H1 (cell line): Measurements from ENCODE around the gene FNDC10.

Source experiments
- CEBPB ChIP-seq: IDR thresholded peaks from 2 replicates; pipeline ENCODE4 v1.6.1; 2012; ENCODE audit warnings: low read depth, low read length
- HDAC6 ChIP-seq: IDR thresholded peaks from one replicate; pipeline ENCODE4 v1.7.1; 2012; ENCODE audit warnings: low read depth, mild to moderate bottlenecking, inconsistent platforms, low read length, moderate library complexity
- JUN ChIP-seq: IDR thresholded peaks from 2 replicates; pipeline ENCODE4 v1.6.1; 2011; ENCODE audit warnings: low read depth, mild to moderate bottlenecking, improper control_type of control experiment, low read length
- JUND ChIP-seq: IDR thresholded peaks from 2 replicates; pipeline ENCODE4 v1.6.1; 2011; ENCODE audit warnings: mild to moderate bottlenecking, improper control_type of control experiment, low read length
- RAD21 ChIP-seq, 2 experiments: IDR thresholded peaks in 1 of 2; conservative IDR thresholded peaks in 1 of 2; 2 replicates each; pipeline ENCODE4 v1.6.1; 2011; ENCODE audit warnings: low read depth in 2 of 2, low read length in 2 of 2, improper control_type of control experiment in 1 of 2, inconsistent platforms in 1 of 2, mild to moderate bottlenecking in 1 of 2, moderate library complexity in 1 of 2
- YY1 ChIP-seq: IDR thresholded peaks from 2 replicates; pipeline ENCODE4 v1.6.1; 2011; ENCODE audit warnings: low read depth, mild to moderate bottlenecking, low read length
- ZNF274 ChIP-seq: IDR thresholded peaks from 2 replicates; pipeline ENCODE4 v1.7.0; 2012; ENCODE audit warnings: low read length, borderline replicate concordance; ENCODE audit errors: extremely low read depth
- TF ChIP-seq, protein P1 (sequence below), 3 experiments: IDR thresholded peaks; 1 replicate in 2 of 3; 2 replicates in 1 of 3; pipeline versions ENCODE4 v1.5.1 to v1.6.1; 2011; ENCODE audit warnings: low read length in 3 of 3, mild to moderate bottlenecking in 3 of 3, inconsistent platforms in 2 of 3, low read depth in 1 of 3, moderate library complexity in 1 of 3; ENCODE audit not compliant: insufficient read depth in 1 of 3; ENCODE audit errors: control extremely low read depth in 1 of 3

DNA sequence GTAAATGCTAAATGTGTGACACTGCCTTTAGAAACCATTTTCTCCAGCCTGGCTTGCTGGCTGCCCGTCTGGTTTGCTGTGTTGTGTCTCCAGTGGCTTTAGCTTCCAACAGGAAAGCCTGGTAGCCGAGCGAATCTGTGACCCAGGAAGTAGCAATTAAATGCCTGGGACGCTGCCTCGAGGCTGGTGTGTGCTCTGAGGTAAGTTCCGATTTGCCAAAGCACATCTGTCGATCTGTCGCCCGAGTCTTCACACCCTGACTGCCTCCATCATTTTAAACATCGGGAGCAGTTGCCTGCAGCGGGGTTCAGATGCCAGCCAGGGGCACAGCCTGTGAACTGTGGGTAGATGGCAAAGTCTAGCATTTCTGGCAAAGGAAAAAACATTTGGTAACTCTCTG, 17.6 kb upstream of the FNDC10 start:
- TF ChIP-seq, protein P1, sequence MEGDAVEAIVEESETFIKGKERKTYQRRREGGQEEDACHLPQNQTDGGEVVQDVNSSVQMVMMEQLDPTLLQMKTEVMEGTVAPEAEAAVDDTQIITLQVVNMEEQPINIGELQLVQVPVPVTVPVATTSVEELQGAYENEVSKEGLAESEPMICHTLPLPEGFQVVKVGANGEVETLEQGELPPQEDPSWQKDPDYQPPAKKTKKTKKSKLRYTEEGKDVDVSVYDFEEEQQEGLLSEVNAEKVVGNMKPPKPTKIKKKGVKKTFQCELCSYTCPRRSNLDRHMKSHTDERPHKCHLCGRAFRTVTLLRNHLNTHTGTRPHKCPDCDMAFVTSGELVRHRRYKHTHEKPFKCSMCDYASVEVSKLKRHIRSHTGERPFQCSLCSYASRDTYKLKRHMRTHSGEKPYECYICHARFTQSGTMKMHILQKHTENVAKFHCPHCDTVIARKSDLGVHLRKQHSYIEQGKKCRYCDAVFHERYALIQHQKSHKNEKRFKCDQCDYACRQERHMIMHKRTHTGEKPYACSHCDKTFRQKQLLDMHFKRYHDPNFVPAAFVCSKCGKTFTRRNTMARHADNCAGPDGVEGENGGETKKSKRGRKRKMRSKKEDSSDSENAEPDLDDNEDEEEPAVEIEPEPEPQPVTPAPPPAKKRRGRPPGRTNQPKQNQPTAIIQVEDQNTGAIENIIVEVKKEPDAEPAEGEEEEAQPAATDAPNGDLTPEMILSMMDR (IDR thresholded peaks at IDR 0.05; ENCODE audit: control extremely low read depth in 1 of 3, insufficient read depth in 1 of 3, low read depth in 1 of 3, low read length in 3 of 3), result no peak
- TF ChIP-seq JUND, result no peak
- no peak for TF ChIP-seq ZNF274
- TF ChIP-seq YY1, result no peak
- no peak for TF ChIP-seq HDAC6
- TF ChIP-seq RAD21 (IDR thresholded peaks at IDR 0.05 in 1 of 2, conservative IDR thresholded peaks at IDR 0.05 in 1 of 2; ENCODE audit: low read depth in 2 of 2, low read length in 2 of 2), result no peak
- no peak for TF ChIP-seq JUN
- TF ChIP-seq CEBPB, result no peak
